HG02970 (cell line): ENCODE data around the gene GPR176.

Experiments used
- ATAC-seq: cut with Tn5 transposase; IDR thresholded peaks from one replicate; pipeline ENCODE4 v1.9.1; 2021; ENCODE audit warnings: mild to moderate bottlenecking, moderate library complexity, moderate number of reproducible peaks; ENCODE audit not compliant: unreplicated experiment, low FRiP score

Gene GPR176

GRCh38 chr15:39788108-39788507 lies 132.0 kb downstream of the GPR176 start:
- no peak for ATAC-seq

GRCh38 chr15:39787479-39787878 lies 132.6 kb downstream of the GPR176 start:
- ATAC-seq: no peak

- no peak for ATAC-seq
These were observed 133.5 kb downstream of the GPR176 start for GRCh38 chr15:39786447-39787056.

GRCh38 chr15:39785841-39786240 lies 134.2 kb downstream of the GPR176 start:
- ATAC-seq: no peak

- ATAC-seq: no peak
These were observed 134.9 kb downstream of the GPR176 start for GRCh38 chr15:39785139-39785538.

- no peak for ATAC-seq
These were observed 135.4 kb downstream of the GPR176 start for GRCh38 chr15:39784638-39785037.

- no peak for ATAC-seq
These were observed 135.9 kb downstream of the GPR176 start for GRCh38 chr15:39784125-39784524.

- ATAC-seq: no peak
These were observed 136.7 kb downstream of the GPR176 start for GRCh38 chr15:39783244-39783820.

GRCh38 chr15:39782441-39783138 lies 137.5 kb downstream of the GPR176 start, which contains the start of gene FSIP1:
Gene FSIP1, minus strand, starts transcription at chr15:39782841. Its CDS starts 6,317 bp downstream, at chr15:39776524.
- ATAC-seq: peak; percentile 98

GRCh38 chr15:39781967-39782302 lies 138.1 kb downstream of the GPR176 start:
- no peak for ATAC-seq

- ATAC-seq: no peak
These were observed 138.7 kb downstream of the GPR176 start for GRCh38 chr15:39781147-39781966.

- ATAC-seq: no peak
These were observed 142.0 kb downstream of the GPR176 start for GRCh38 chr15:39778021-39778420.

- ATAC-seq: no peak
These were observed 142.6 kb downstream of the GPR176 start for GRCh38 chr15:39777496-39777895.

GRCh38 chr15:39776068-39776467 lies 144.0 kb downstream of the GPR176 start:
- ATAC-seq: no peak

GRCh38 chr15:39774688-39775267 lies 145.3 kb downstream of the GPR176 start:
- ATAC-seq: no peak

- no peak for ATAC-seq
These were observed 149.0 kb downstream of the GPR176 start for GRCh38 chr15:39770748-39771689.

GRCh38 chr15:39767921-39768320 lies 152.1 kb downstream of the GPR176 start:
- no peak for ATAC-seq

- ATAC-seq: no peak
These were observed 159.1 kb downstream of the GPR176 start for GRCh38 chr15:39761006-39761405.

GRCh38 chr15:39756806-39757522 lies 163.1 kb downstream of the GPR176 start:
- ATAC-seq: no peak
